KOPT-K1 (cell line): Measurements from ENCODE around the gene DNAJA1.
"Not testable (repeated sequence)": the region's sequence is repeated elsewhere in the genome, so short reads cannot be mapped to it uniquely, and the experiment has no call there.

Experiments
- H3K27ac ChIP-seq: fragments of 200-600 bp; sonication (generic); 2 replicates; pipeline ENCODE4 v1.5.1; 2016; ENCODE audit warnings: antibody characterized with exemption, mild to moderate bottlenecking, low read depth, low read length; ENCODE audit not compliant: poor library complexity, severe bottlenecking
- H3K36me3 ChIP-seq: fragments of 200-600 bp; sonication (generic); 2 replicates; pipeline ENCODE4 v1.5.1; 2017; ENCODE audit warnings: antibody characterized with exemption, mild to moderate bottlenecking, low read length, moderate library complexity; ENCODE audit not compliant: insufficient read depth
- H3K9me3 ChIP-seq: fragments of 200-600 bp; sonication (generic); 2 replicates; pipeline ENCODE4 v1.5.1; 2017; ENCODE audit warnings: antibody characterized with exemption, low read length, mild to moderate bottlenecking; ENCODE audit not compliant: insufficient read depth, poor library complexity, severe bottlenecking

The DNAJA1 gene

GRCh38 chr9:33085672-33086071, 60.6 kb downstream of the DNAJA1 start:
- H3K27ac ChIP-seq, H3K36me3 ChIP-seq, H3K9me3 ChIP-seq: not testable (repeated sequence)
